HEK293 (cell line): ENCODE data around the gene FGF12.

ENCODE experiments used
- CTCF ChIA-PET: fragments of 350-600 bp; formaldehyde crosslinking; extraction: SDS; loops from one replicate; lab custom pipeline; 2021; ENCODE audit warnings: antibody characterized with exemption; lab: Yijun Ruan, JAX
- POLR2A ChIA-PET: fragments of 300-600 bp; formaldehyde crosslinking; extraction: SDS; loops from one replicate; lab custom pipeline; 2020; ENCODE audit warnings: antibody characterized with exemption, inconsistent platforms; lab: Yijun Ruan, JAX
- H3K27ac ChIP-seq: fragments of 200-500 bp; sonication (Bioruptor generic); 2 replicates; pipeline ENCODE4 v1.5.1; 2014; ENCODE audit warnings: low read depth, low read length, control low read depth, inconsistent platforms; ENCODE audit errors: extremely low read depth
- H3K36me3 ChIP-seq, 2 experiments: fragments of 200-500 bp in 1 of 2; sonication (Bioruptor generic) in 1 of 2; 1 replicate in 1 of 2; 2 replicates in 1 of 2; pipeline ENCODE4 v1.5.1; 2014 to 2017; ENCODE audit warnings: inconsistent platforms in 2 of 2, low read length in 2 of 2; ENCODE audit not compliant: control insufficient read depth in 2 of 2, insufficient read depth in 1 of 2
- H3K4me1 ChIP-seq: fragments of 200-500 bp; sonication (Bioruptor generic); 2 replicates; pipeline ENCODE4 v1.5.1; 2014; ENCODE audit warnings: mild to moderate bottlenecking, low read length, inconsistent platforms; ENCODE audit not compliant: control insufficient read depth, insufficient read depth
- H3K4me3 ChIP-seq: 2 replicates; pipeline ENCODE4 v1.5.1; 2011; ENCODE audit warnings: low read depth, mild to moderate bottlenecking, control low read depth, low read length, moderate library complexity
- H3K9me3 ChIP-seq: fragments of 200-500 bp; sonication (Bioruptor generic); 2 replicates; pipeline ENCODE4 v1.5.1; 2014; ENCODE audit warnings: low read depth, low read length, inconsistent platforms; ENCODE audit not compliant: control insufficient read depth, insufficient read depth
- INSM2 ChIP-seq: fragments of 450-650 bp; formaldehyde crosslinking; IDR thresholded peaks from 2 replicates; pipeline ENCODE4 v1.5.1; 2016; ENCODE audit warnings: missing biosample characterization, missing genetic modification characterization
- SCRT2 ChIP-seq: fragments of 450-650 bp; formaldehyde crosslinking; IDR thresholded peaks from 2 replicates; pipeline ENCODE4 v1.5.1; 2016; ENCODE audit warnings: missing biosample characterization, missing genetic modification characterization
- ZBTB1 ChIP-seq: fragments of 450-650 bp; formaldehyde crosslinking; IDR thresholded peaks from 2 replicates; pipeline ENCODE4 v1.5.1; 2016; ENCODE audit warnings: missing biosample characterization, missing genetic modification characterization
- ZBTB48 ChIP-seq: fragments of 450-650 bp; formaldehyde crosslinking; IDR thresholded peaks from 2 replicates; pipeline ENCODE4 v1.5.1; 2016; ENCODE audit warnings: missing biosample characterization, missing genetic modification characterization
- ZFP3 ChIP-seq: fragments of 450-650 bp; formaldehyde crosslinking; IDR thresholded peaks from 2 replicates; pipeline ENCODE4 v1.5.1; 2016; ENCODE audit warnings: low read depth, missing biosample characterization, missing genetic modification characterization
- ZFP41 ChIP-seq: fragments of 450-650 bp; formaldehyde crosslinking; IDR thresholded peaks from 2 replicates; pipeline ENCODE4 v1.5.1; 2016; ENCODE audit warnings: missing biosample characterization, missing genetic modification characterization, borderline replicate concordance
- ZNF121 ChIP-seq: fragments of 450-650 bp; formaldehyde crosslinking; IDR thresholded peaks from 2 replicates; pipeline ENCODE4 v1.5.1; 2016; ENCODE audit warnings: missing biosample characterization, missing genetic modification characterization
- ZNF133 ChIP-seq: fragments of 450-650 bp; formaldehyde crosslinking; IDR thresholded peaks from 2 replicates; pipeline ENCODE4 v1.5.1; 2016; ENCODE audit warnings: missing biosample characterization, missing genetic modification characterization
- ZNF174 ChIP-seq: fragments of 450-650 bp; formaldehyde crosslinking; IDR thresholded peaks from 2 replicates; pipeline ENCODE4 v1.5.0; 2017; ENCODE audit warnings: missing biosample characterization, mild to moderate bottlenecking, missing genetic modification characterization
- ZNF2 ChIP-seq: fragments of 450-650 bp; formaldehyde crosslinking; IDR thresholded peaks from 2 replicates; pipeline ENCODE4 v1.5.1; 2016; ENCODE audit warnings: missing biosample characterization, missing genetic modification characterization
- ZNF223 ChIP-seq: fragments of 450-650 bp; formaldehyde crosslinking; IDR thresholded peaks from 2 replicates; pipeline ENCODE4 v1.5.1; 2016; ENCODE audit warnings: missing biosample characterization, missing genetic modification characterization
- ZNF248 ChIP-seq: fragments of 450-650 bp; formaldehyde crosslinking; IDR thresholded peaks from 2 replicates; pipeline ENCODE4 v1.5.1; 2017; ENCODE audit warnings: missing biosample characterization, missing genetic modification characterization
- ZNF292 ChIP-seq: fragments of 450-650 bp; formaldehyde crosslinking; IDR thresholded peaks from 2 replicates; pipeline ENCODE4 v1.5.1; 2016; ENCODE audit warnings: low read depth, missing biosample characterization, missing genetic modification characterization, borderline replicate concordance
- ZNF404 ChIP-seq: fragments of 450-650 bp; formaldehyde crosslinking; IDR thresholded peaks from 2 replicates; pipeline ENCODE4 v1.5.1; 2017; ENCODE audit warnings: missing biosample characterization, missing genetic modification characterization
- ZNF416 ChIP-seq: fragments of 450-650 bp; formaldehyde crosslinking; IDR thresholded peaks from 2 replicates; pipeline ENCODE4 v1.5.1; 2016; ENCODE audit warnings: missing biosample characterization, missing genetic modification characterization
- ZNF530 ChIP-seq: fragments of 450-650 bp; formaldehyde crosslinking; IDR thresholded peaks from 2 replicates; pipeline ENCODE4 v1.5.1; 2016; ENCODE audit warnings: low read depth, missing biosample characterization, missing genetic modification characterization
- ZNF549 ChIP-seq: fragments of 450-650 bp; IDR thresholded peaks from 2 replicates; pipeline ENCODE4 v1.5.1; 2018; ENCODE audit warnings: missing biosample characterization, missing genetic modification characterization, mild to moderate bottlenecking, inconsistent platforms, moderate library complexity
- ZNF585B ChIP-seq: fragments of 450-650 bp; formaldehyde crosslinking; IDR thresholded peaks from 2 replicates; pipeline ENCODE4 v1.5.1; 2016; ENCODE audit warnings: missing biosample characterization, missing genetic modification characterization
- ZNF654 ChIP-seq: fragments of 450-650 bp; formaldehyde crosslinking; IDR thresholded peaks from 2 replicates; pipeline ENCODE4 v1.5.1; 2016; ENCODE audit warnings: low read depth, missing biosample characterization, missing genetic modification characterization
- ZNF660 ChIP-seq: fragments of 450-650 bp; IDR thresholded peaks from 2 replicates; pipeline ENCODE4 v1.5.1; 2018; ENCODE audit warnings: missing biosample characterization, mild to moderate bottlenecking, missing genetic modification characterization
- ZNF776 ChIP-seq: fragments of 450-650 bp; formaldehyde crosslinking; IDR thresholded peaks from 2 replicates; pipeline ENCODE4 v1.5.0; 2017; ENCODE audit warnings: missing biosample characterization, missing genetic modification characterization, borderline replicate concordance
- ZSCAN18 ChIP-seq: fragments of 450-650 bp; formaldehyde crosslinking; IDR thresholded peaks from 2 replicates; pipeline ENCODE4 v1.5.1; 2016; ENCODE audit warnings: missing biosample characterization, missing genetic modification characterization
- ZSCAN23 ChIP-seq: fragments of 450-650 bp; formaldehyde crosslinking; IDR thresholded peaks from 2 replicates; pipeline ENCODE4 v1.5.1; 2016; ENCODE audit warnings: missing biosample characterization, missing genetic modification characterization

The FGF12 gene

DNA sequence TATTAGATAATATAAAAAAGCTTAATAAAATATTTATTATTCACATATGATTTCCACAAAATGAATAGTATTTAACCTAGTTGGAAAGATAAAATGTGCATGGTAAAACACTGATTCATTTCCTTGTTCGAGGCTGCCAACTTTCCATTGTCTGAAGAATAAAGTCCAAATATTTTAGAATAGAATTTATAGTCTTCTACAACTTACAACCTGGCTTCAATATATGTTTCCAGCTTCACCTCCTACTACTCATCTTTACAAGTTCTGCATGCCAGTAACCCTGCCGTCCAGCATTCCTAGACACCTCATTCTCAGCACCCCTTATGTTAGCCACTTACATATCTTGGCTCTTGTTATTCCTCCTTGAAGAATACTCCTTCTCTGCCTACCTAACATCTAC lies 244.5 kb downstream of the FGF12 start:
- H3K4me3 ChIP-seq = no peak overlapping the region
- no peak overlapping the region for H3K27ac ChIP-seq
- ChIA-PET CTCF (interaction anchor here (0.6 kb wide), 2 partner anchors 135 to 307 kb away, joined by 4 read pairs; no protein-coding TSS in a partner anchor), POLR2A (no interaction called here)
- TF ChIP-seq ZFP41 (tag by site-specific recombination) = no peak
- no peak for TF ChIP-seq ZNF223 (tag by site-specific recombination)
- no peak for TF ChIP-seq ZFP3 (tag by site-specific recombination)
- no peak for TF ChIP-seq ZNF248 (tag by site-specific recombination)
- TF ChIP-seq INSM2 (tag by site-specific recombination) = no peak
- TF ChIP-seq ZNF121 (tag by site-specific recombination) = no peak
- TF ChIP-seq ZBTB1 (tag by site-specific recombination) = no peak
- no peak for TF ChIP-seq ZNF660 (tag by site-specific recombination)
- no peak for TF ChIP-seq ZBTB48
- TF ChIP-seq ZNF404 (tag by site-specific recombination) = no peak
- no peak for TF ChIP-seq ZNF2 (tag by site-specific recombination)
- TF ChIP-seq ZNF549 (tag by site-specific recombination) = no peak
- no peak for TF ChIP-seq ZNF133
- TF ChIP-seq SCRT2 (tag by site-specific recombination) = no peak
- no peak for TF ChIP-seq ZNF292 (tag by site-specific recombination)
- TF ChIP-seq ZNF416 = no peak
- H3K36me3 ChIP-seq = no peaks in the 10 kb centered on the region
- H3K9me3 ChIP-seq = no peaks in the 10 kb centered on the region
- H3K4me1 ChIP-seq = no peaks in the 10 kb centered on the region

DNA sequence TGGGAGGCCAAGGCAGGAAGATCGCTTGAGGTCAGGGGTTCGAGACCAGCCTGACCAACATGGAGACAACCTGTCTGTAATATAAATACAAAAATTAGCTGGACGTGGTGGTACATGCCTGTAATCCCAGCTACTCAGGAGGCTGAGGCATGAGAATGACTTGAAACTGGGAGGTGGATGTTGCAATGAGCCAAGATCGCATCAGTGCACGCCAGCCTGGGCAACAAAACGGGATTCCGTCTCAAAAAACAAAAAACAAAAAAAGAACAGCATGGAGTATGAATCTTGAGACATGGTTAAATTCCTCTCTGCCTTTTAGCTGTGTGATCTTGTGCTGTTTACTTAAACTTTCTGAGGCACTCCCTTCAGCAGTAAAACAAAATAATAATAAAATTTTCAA lies 244.9 kb downstream of the FGF12 start:
- Histone ChIP-seq H3K4me3 (no peak overlapping the region), H3K36me3 (no peaks in the 10 kb centered on the region)
- TF ChIP-seq ZSCAN18 (tag by site-specific recombination) (no peak), ZNF530 (no peak)
- TF ChIP-seq, all 188 proteins: peak for 0
- ChIA-PET CTCF (interaction anchor here (0.6 kb wide), 1 partner anchor 136 kb away, joined by 4 read pairs; no protein-coding TSS in a partner anchor), POLR2A (no interaction called here)
- no peaks in the 10 kb centered on the region for H3K9me3 ChIP-seq
- H3K4me1 ChIP-seq = no peaks in the 10 kb centered on the region
- H3K27ac ChIP-seq = no peak overlapping the region

DNA sequence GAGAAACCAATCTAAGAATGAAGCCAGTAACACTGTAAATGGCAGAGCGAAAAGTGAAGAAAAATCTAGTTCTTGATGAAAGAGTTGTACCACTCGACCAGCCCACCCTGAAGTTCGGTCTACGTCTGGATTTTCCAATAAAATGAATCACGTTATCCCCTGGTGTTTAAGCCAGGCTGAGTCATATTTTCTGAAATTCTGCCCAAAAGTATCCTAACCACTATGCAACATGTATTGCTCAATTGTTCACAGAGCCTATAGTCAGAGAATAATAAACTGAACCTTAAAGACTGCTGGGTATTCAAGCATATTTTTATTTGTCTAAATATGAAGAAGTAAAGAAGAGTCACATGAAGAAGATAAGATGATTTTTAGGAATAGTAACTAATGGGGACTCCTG lies 245.7 kb downstream of the FGF12 start:
- Histone ChIP-seq H3K4me3 (no peak overlapping the region), H3K36me3 (no peaks in the 10 kb centered on the region), H3K4me1 (no peaks in the 10 kb centered on the region), H3K27ac (no peak overlapping the region), H3K9me3 (no peaks in the 10 kb centered on the region)
- no peak for TF ChIP-seq ZSCAN23
- TF ChIP-seq ZNF654 (tag by site-specific recombination) = no peak
- TF ChIP-seq SCRT2 (tag by site-specific recombination) = peak; percentile 71
- no peak for TF ChIP-seq ZNF776
- TF ChIP-seq ZNF585B (tag by site-specific recombination) = no peak
- TF ChIP-seq ZNF174 = no peak
- POLR2A ChIA-PET = no interaction called here
- CTCF ChIA-PET = no interaction called here
